GM15510 (cell line): ENCODE results near the gene OTOP2.

Source experiments
- POLR2A ChIP-seq: IDR thresholded peaks from 3 replicates; pipeline ENCODE4 v1.6.1; 2011; ENCODE audit warnings: borderline replicate concordance; ENCODE audit not compliant: insufficient read length; ENCODE audit errors: extremely low read depth

Gene OTOP2

GRCh38 chr17:74970395-74970794 lies 46.3 kb downstream of the OTOP2 start:
- TF ChIP-seq POLR2A = no peak

GRCh38 chr17:74971069-74971841 lies 47.2 kb downstream of the OTOP2 start:
- no peak for TF ChIP-seq POLR2A

- TF ChIP-seq POLR2A = no peak
These were observed 47.7 kb downstream of the OTOP2 start for GRCh38 chr17:74971842-74972106.

GRCh38 chr17:74972107-74972972 lies 48.3 kb downstream of the OTOP2 start, which contains the start of gene HID1:
HID1 (minus strand) TSS chr17:74972759; CDS start chr17:74972656, 103 bp downstream.
- TF ChIP-seq POLR2A = no peak

- TF ChIP-seq POLR2A = no peak
These were observed 48.9 kb downstream of the OTOP2 start for GRCh38 chr17:74972973-74973328.

GRCh38 chr17:74975943-74976342 lies 51.9 kb downstream of the OTOP2 start:
- TF ChIP-seq POLR2A = no peak

- TF ChIP-seq POLR2A = no peak
These were observed 53.7 kb downstream of the OTOP2 start for GRCh38 chr17:74977802-74978201.

- TF ChIP-seq POLR2A = no peak
These were observed 54.2 kb downstream of the OTOP2 start for GRCh38 chr17:74978240-74978639.

GRCh38 chr17:74979408-74980146 lies 55.5 kb downstream of the OTOP2 start:
- no peak for TF ChIP-seq POLR2A

- no peak for TF ChIP-seq POLR2A
These were observed 57.4 kb downstream of the OTOP2 start for GRCh38 chr17:74981318-74981978.

GRCh38 chr17:74981979-74982662 lies 58.0 kb downstream of the OTOP2 start:
- TF ChIP-seq POLR2A = no peak
